ENCODE data around the gene MCRS1.

MCRS1 gene

DNA sequence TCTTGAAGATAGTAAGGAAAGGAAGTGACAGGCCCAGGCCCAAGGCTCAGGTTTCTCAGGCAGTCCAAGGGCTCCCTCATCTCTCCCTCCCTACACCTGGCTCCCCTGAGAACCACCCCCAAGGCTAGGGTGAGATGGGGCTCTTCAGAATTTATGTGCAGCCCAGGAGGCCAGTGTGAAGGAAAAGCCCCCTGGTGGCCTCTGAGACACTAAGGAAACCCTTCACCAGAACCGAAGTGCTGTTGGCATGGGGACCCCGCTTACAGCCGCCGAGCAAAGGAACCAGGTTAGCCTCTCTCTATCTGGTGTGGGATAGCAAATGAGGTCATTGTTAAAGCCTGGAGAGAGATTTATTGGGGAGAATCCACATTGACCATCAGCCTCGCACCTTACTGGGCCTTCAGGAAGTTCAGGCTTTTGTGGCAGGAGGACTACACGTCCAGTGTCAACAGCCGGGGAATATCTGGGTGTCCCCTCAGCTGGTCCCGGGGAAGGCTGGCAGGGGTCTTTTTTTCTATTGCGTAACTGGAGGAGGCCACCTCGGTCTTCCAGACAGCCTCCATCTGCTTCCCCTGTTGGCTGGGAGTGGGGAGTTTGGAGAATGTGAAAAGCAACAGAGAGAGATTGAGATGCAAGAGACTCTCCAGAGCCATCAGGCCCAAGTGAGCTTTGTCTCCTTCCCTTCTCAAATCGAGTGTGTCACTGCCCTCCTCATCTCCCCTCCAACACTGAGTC, 19.4 kb upstream of the MCRS1 start:
- TF ChIP-seq, protein P1, sequence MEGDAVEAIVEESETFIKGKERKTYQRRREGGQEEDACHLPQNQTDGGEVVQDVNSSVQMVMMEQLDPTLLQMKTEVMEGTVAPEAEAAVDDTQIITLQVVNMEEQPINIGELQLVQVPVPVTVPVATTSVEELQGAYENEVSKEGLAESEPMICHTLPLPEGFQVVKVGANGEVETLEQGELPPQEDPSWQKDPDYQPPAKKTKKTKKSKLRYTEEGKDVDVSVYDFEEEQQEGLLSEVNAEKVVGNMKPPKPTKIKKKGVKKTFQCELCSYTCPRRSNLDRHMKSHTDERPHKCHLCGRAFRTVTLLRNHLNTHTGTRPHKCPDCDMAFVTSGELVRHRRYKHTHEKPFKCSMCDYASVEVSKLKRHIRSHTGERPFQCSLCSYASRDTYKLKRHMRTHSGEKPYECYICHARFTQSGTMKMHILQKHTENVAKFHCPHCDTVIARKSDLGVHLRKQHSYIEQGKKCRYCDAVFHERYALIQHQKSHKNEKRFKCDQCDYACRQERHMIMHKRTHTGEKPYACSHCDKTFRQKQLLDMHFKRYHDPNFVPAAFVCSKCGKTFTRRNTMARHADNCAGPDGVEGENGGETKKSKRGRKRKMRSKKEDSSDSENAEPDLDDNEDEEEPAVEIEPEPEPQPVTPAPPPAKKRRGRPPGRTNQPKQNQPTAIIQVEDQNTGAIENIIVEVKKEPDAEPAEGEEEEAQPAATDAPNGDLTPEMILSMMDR (conservative IDR thresholded peaks at IDR 0.05; ENCODE audit: low read depth, low read length), result no peak
- no peak overlapping the region for H3K4me3 ChIP-seq (ENCODE audit: low read depth, low read length)
- no peak for DNase-seq (ENCODE audit: low read depth)

DNA sequence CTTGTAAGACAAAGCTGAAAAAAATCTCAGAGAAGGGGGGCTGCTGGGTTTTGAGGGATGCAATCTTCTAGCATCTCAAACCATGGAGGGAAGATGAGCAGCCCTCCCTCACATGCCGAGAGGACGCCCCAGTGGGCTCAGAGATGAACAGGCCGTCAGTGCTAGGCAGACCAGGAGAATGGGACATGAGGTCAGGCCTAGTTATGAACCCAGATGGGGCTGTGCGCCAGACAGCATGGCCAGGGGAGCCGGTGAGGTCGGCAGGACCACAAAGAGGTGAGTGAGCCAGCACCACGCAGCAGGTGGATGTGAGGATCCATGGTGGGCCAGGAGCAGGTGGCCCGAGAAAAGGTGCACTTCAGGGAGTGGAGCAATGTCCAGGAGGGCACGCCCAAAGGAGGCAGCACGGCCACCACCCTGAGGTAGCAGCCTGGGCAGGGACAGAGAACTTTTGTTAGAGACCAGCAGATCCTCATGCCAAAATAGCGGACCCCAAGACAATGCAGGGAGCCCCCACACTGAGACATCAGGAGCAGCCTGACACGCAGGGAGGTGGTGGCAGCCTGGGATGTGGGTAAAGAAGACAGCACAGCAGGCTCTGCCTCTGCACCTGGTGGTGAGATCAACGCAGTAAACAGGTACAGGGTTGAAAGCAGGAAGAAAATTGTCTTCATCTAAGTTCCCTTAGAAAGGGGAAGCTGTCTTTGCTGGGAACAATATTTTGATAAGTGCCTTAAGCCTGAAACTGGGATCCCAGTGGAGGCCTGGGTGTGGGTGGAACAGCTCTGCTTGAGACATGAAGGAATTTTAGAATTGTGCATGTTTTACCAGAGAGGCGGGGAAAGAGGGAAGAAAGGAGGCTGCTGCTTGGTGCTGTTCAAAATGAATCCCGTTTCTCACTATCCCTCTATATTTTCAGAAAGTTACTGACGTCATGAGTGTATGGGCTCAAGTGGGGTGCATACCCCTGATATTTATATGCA, 17.8 kb upstream of the MCRS1 start:
- no peak for DNase-seq (ENCODE audit: low read depth)
- H3K4me3 ChIP-seq (ENCODE audit: low read depth, low read length), result no peak overlapping the region
- TF ChIP-seq, protein P1 (conservative IDR thresholded peaks at IDR 0.05; ENCODE audit: low read depth, low read length), result no peak

DNA sequence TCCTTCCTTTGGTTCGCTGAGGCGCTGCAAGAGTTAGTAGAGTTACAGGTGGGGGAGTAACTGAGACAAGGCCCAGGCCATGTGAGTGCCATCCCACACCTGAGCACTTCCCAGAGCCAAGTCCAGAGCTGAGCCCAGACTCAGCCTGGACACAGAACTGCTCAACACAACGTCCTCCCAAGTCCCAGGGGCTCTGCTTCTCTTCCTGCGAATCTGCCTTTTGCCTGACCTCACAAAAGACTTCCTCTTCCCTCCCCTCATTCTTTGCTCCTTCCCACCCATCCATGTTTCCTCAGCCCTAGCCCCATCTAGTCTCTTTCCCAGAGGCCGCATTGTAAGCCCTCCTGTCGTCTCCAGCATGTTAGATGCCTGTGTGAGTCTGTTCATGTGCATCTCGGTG, 16.6 kb upstream of the MCRS1 start:
- DNase-seq (ENCODE audit: low read depth), result no peak
- H3K4me3 ChIP-seq (ENCODE audit: low read depth, low read length), result no peak overlapping the region
- TF ChIP-seq, protein P1 (conservative IDR thresholded peaks at IDR 0.05; ENCODE audit: low read depth, low read length), result no peak

DNA sequence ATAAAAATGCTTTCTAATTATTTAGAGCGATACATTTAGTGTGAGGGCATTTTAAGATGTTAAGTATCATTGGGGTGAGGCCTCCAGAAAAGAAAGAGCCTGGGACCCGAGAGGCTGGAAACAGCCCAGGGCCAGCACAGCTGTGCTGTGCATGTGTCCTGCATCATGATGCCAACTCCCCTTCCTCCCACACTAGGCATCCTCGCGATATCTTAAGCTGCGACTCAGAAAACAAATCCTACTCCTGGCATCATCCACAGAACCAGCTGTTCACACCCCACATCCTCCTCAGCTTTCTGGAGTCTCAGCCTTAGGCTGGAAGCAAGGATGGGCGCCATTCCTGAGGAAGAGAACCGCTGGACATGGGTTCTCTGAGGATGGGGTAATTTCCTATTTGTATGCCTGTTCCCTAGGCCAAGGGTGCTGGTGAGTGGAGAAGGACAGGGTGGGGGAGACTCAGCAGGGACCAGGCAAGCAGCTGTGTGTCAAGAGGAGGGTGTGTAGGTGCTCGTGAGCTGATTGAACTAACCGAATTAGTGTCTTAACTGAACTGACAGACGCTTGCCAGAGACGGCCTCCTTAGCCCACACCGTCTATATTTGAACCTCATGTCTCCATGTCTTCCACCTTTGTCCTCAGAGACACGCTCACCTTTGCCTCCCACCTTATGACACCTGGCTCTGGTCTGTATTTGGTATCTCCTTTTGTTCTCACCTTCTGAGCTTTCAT, 15.6 kb upstream of the MCRS1 start:
- TF ChIP-seq, protein P1 (conservative IDR thresholded peaks at IDR 0.05; ENCODE audit: low read depth, low read length), result no peak
- peak; percentile 33 for DNase-seq (ENCODE audit: low read depth)
- H3K4me3 ChIP-seq (ENCODE audit: low read depth, low read length), result no peak overlapping the region

DNA sequence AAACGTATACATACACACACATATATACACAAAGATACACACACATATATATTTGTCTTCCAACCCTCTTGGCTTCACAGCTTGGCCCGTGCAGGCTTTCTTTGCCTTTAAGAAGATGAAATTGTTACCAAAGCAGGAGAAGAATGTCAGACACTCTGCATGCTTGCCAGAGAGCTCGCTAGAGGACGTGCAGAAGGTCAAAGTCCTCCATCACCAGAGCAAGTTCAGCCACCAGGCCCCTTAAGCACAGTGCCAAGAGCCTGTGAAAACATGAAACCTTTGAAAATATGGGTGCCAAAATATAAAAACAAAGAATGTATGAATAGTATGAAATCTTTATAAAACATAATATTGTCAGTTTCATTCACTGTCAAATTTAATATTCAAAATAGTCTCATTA, 14.9 kb upstream of the MCRS1 start:
- TF ChIP-seq, protein P1 (conservative IDR thresholded peaks at IDR 0.05; ENCODE audit: low read depth, low read length), result no peak
- DNase-seq (ENCODE audit: low read depth), result peak; percentile 78
- H3K4me3 ChIP-seq (ENCODE audit: low read depth, low read length), result no peak overlapping the region

DNA sequence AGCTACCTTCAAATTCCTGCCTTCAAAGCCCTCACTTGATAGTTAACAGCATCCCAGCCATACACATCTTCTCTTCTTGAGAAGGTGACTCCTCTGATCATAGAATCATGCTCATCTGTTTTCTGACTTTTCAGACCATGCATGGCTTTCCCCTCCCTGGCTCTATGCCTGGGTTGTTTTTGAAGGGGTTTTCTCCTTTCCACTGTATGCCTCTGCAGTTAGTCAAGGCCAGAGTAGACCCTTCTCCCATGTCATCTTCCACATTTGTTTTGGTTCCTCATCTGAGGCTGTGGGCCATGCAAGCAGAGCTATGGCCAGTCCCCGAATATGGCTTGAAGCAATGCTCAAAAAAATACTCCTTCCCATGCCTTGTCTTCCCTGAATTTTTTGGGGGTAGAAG, 14.3 kb upstream of the MCRS1 start:
- no peak overlapping the region for H3K4me3 ChIP-seq (ENCODE audit: low read depth, low read length)
- TF ChIP-seq, protein P1 (conservative IDR thresholded peaks at IDR 0.05; ENCODE audit: low read depth, low read length), result no peak
- no peak for DNase-seq (ENCODE audit: low read depth)

All from choroid plexus epithelial cell (primary cell).